Neural cell (in vitro differentiated cells): ENCODE measurements around the gene MYO3B. TPM values are rescaled to one million over a fixed set of nuclear protein-coding genes. Genes with fewer than 3 reads are reported as not detected.

Source experiments
- H2AFZ ChIP-seq: fragments of 200-600, 300-800 bp; sonication (generic), shearing (Covaris generic); 2 replicates; pipeline ENCODE4 v1.6.0; 2014; ENCODE audit warnings: low read depth, mild to moderate bottlenecking, antibody characterized with exemption, low read length, moderate library complexity
- H3F3A ChIP-seq: fragments of 200-600 bp; shearing (Covaris generic); 2 replicates; pipeline ENCODE4 v1.6.1; 2016; ENCODE audit warnings: mild to moderate bottlenecking, moderate library complexity, mixed read lengths, antibody characterized with exemption, low read length; ENCODE audit not compliant: insufficient read depth, poor library complexity, severe bottlenecking
- H3K27ac ChIP-seq: fragments of 200-600, 300-800 bp; sonication (generic), shearing (Covaris generic); 2 replicates; pipeline ENCODE4 v1.5.1; 2014; ENCODE audit warnings: mild to moderate bottlenecking, low read length, moderate library complexity
- H3K27me3 ChIP-seq: fragments of 300-800, 200-600 bp; sonication (generic), shearing (Covaris generic); 2 replicates; pipeline ENCODE4 v1.6.0; 2014; ENCODE audit warnings: mild to moderate bottlenecking, low read depth, low read length, moderate library complexity; ENCODE audit not compliant: insufficient read depth
- H3K36me3 ChIP-seq: fragments of 300-800, 200-600 bp; sonication (generic), shearing (Covaris generic); 2 replicates; pipeline ENCODE4 v1.5.1; 2014; ENCODE audit warnings: mild to moderate bottlenecking, antibody characterized with exemption, low read length, moderate library complexity; ENCODE audit not compliant: insufficient read depth
- H3K4me2 ChIP-seq: fragments of 300-800, 200-600 bp; sonication (generic), shearing (Covaris generic); 2 replicates; pipeline ENCODE4 v1.6.0; 2014; ENCODE audit warnings: mild to moderate bottlenecking, low read length
- H3K4me3 ChIP-seq: fragments of 300-800, 200-600 bp; sonication (generic), shearing (Covaris generic); 2 replicates; pipeline ENCODE4 v1.5.1; 2014; ENCODE audit warnings: mild to moderate bottlenecking, low read length, moderate library complexity
- H3K79me2 ChIP-seq: fragments of 200-600 bp; shearing (Covaris generic); replicated peaks from 2 replicates; pipeline ENCODE4 v1.6.0; 2014; ENCODE audit warnings: mild to moderate bottlenecking, low read length, moderate library complexity; ENCODE audit not compliant: insufficient read depth
- H3K9ac ChIP-seq: fragments of 300-800, 200-600 bp; sonication (generic), shearing (Covaris generic); 2 replicates; pipeline ENCODE4 v1.6.1; 2016; ENCODE audit warnings: mild to moderate bottlenecking, low read length, mixed read lengths
- H3K9me2 ChIP-seq: fragments of 200-600 bp; shearing (Covaris generic); 2 replicates; pipeline ENCODE4 v1.6.1; 2016; ENCODE audit warnings: mild to moderate bottlenecking, low read length, mixed read lengths; ENCODE audit not compliant: insufficient read depth
- H3K9me3 ChIP-seq: fragments of 200-600, 300-800 bp; sonication (generic), shearing (Covaris generic); 2 replicates; pipeline ENCODE4 v1.6.1; 2016; ENCODE audit warnings: mild to moderate bottlenecking, mixed run types, low read length, moderate library complexity, mixed read lengths
- H4K20me1 ChIP-seq: fragments of 200-600 bp; shearing (Covaris generic); 2 replicates; pipeline ENCODE4 v1.6.1; 2016; ENCODE audit warnings: mild to moderate bottlenecking, mixed run types; ENCODE audit not compliant: insufficient read depth
- EP300 ChIP-seq: fragments of 450-650 bp; conservative IDR thresholded peaks from 2 replicates; pipeline ENCODE4 v1.6.1; 2014; ENCODE audit warnings: antibody characterized with exemption, mild to moderate bottlenecking, moderate library complexity; ENCODE audit not compliant: poor library complexity, severe bottlenecking
- EZH2 ChIP-seq: fragments of 200-600, 300-800 bp; shearing (Covaris generic), sonication (generic); IDR thresholded peaks from 2 replicates; pipeline ENCODE4 v1.6.1; 2014; ENCODE audit warnings: antibody characterized with exemption, low read length, borderline replicate concordance, mild to moderate bottlenecking; ENCODE audit not compliant: insufficient read depth, poor library complexity, severe bottlenecking
- MXI1 ChIP-seq: fragments of 450-650 bp; conservative IDR thresholded peaks from 2 replicates; pipeline ENCODE4 v1.6.1; 2014; ENCODE audit warnings: antibody characterized with exemption, mild to moderate bottlenecking; ENCODE audit not compliant: poor library complexity, severe bottlenecking
- POLR2AphosphoS5 ChIP-seq: IDR thresholded peaks from 2 replicates; pipeline ENCODE4 v1.6.1; 2012
- RAD21 ChIP-seq: fragments of 450-650 bp; conservative IDR thresholded peaks from 2 replicates; pipeline ENCODE4 v1.6.1; 2014; ENCODE audit warnings: antibody characterized with exemption, mild to moderate bottlenecking, moderate library complexity
- SMC3 ChIP-seq: fragments of 450-650 bp; conservative IDR thresholded peaks from 2 replicates; pipeline ENCODE4 v1.6.1; 2014; ENCODE audit warnings: antibody characterized with exemption, mild to moderate bottlenecking, moderate library complexity; ENCODE audit not compliant: poor library complexity
- TAF1 ChIP-seq: IDR thresholded peaks from 2 replicates; pipeline ENCODE4 v1.6.1; 2012; ENCODE audit warnings: low read depth
- polyA plus RNA-seq: library from polyadenylated mRNA; depleted of rRNA; stranded (reverse); fragments of >200 nt; gene quantifications from 2 replicates; pipeline ENCODE4 v1.2.3, GENCODE V29; 2014
- TF ChIP-seq, protein P1 (sequence below): IDR thresholded peaks from 2 replicates; pipeline ENCODE4 v1.6.1; 2012; ENCODE audit warnings: borderline replicate concordance
- TF ChIP-seq, protein P2 (sequence below): fragments of 450-650 bp; IDR thresholded peaks from 2 replicates; pipeline ENCODE4 v1.5.1; 2014; ENCODE audit warnings: antibody characterized with exemption, mild to moderate bottlenecking, moderate library complexity; ENCODE audit not compliant: poor library complexity, severe bottlenecking

MYO3B gene
- polyA plus RNA-seq, 1 donor from 2014 or later, result 0.11 TPM

DNA sequence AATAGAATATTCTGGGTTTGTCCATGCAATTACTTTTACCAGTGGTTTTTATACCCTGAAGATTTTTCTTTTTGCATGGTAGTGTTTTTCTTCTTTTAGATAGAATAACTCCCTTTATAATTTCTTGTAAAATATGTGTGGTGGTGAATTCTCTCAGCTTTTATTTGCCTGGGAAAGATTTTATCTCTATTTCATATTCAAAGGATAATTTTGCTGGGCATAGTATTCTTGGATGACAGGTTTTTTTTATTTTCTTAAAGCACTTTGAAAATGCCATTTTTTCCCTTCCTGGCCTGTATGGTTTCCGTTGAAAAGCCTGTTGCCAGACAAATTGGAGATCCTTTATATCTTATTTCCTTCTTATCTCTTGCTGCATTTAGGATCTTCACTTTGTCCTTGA is 113.5 kb downstream of the MYO3B start:
- H3K9me3 ChIP-seq, result no peaks in the 10 kb centered on the region
- TF ChIP-seq, protein P1, sequence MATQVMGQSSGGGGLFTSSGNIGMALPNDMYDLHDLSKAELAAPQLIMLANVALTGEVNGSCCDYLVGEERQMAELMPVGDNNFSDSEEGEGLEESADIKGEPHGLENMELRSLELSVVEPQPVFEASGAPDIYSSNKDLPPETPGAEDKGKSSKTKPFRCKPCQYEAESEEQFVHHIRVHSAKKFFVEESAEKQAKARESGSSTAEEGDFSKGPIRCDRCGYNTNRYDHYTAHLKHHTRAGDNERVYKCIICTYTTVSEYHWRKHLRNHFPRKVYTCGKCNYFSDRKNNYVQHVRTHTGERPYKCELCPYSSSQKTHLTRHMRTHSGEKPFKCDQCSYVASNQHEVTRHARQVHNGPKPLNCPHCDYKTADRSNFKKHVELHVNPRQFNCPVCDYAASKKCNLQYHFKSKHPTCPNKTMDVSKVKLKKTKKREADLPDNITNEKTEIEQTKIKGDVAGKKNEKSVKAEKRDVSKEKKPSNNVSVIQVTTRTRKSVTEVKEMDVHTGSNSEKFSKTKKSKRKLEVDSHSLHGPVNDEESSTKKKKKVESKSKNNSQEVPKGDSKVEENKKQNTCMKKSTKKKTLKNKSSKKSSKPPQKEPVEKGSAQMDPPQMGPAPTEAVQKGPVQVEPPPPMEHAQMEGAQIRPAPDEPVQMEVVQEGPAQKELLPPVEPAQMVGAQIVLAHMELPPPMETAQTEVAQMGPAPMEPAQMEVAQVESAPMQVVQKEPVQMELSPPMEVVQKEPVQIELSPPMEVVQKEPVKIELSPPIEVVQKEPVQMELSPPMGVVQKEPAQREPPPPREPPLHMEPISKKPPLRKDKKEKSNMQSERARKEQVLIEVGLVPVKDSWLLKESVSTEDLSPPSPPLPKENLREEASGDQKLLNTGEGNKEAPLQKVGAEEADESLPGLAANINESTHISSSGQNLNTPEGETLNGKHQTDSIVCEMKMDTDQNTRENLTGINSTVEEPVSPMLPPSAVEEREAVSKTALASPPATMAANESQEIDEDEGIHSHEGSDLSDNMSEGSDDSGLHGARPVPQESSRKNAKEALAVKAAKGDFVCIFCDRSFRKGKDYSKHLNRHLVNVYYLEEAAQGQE, result no peak
- TF ChIP-seq SMC3, result no peak
- no peak for TF ChIP-seq MXI1
- TF ChIP-seq EZH2, result no peak
- TF ChIP-seq EP300, result no peak
- TF ChIP-seq RAD21, result no peak
- TF ChIP-seq POLR2AphosphoS5, result no peak
- TF ChIP-seq, protein P2, sequence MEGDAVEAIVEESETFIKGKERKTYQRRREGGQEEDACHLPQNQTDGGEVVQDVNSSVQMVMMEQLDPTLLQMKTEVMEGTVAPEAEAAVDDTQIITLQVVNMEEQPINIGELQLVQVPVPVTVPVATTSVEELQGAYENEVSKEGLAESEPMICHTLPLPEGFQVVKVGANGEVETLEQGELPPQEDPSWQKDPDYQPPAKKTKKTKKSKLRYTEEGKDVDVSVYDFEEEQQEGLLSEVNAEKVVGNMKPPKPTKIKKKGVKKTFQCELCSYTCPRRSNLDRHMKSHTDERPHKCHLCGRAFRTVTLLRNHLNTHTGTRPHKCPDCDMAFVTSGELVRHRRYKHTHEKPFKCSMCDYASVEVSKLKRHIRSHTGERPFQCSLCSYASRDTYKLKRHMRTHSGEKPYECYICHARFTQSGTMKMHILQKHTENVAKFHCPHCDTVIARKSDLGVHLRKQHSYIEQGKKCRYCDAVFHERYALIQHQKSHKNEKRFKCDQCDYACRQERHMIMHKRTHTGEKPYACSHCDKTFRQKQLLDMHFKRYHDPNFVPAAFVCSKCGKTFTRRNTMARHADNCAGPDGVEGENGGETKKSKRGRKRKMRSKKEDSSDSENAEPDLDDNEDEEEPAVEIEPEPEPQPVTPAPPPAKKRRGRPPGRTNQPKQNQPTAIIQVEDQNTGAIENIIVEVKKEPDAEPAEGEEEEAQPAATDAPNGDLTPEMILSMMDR, result no peak
- TF ChIP-seq TAF1, result no peak
- no peaks in the 10 kb centered on the region for H4K20me1 ChIP-seq
- no peak overlapping the region for H3K27ac ChIP-seq
- H3K27me3 ChIP-seq, result no peaks in the 10 kb centered on the region
- no peaks in the 10 kb centered on the region for H3K79me2 ChIP-seq
- no peaks in the 10 kb centered on the region for H3K36me3 ChIP-seq
- no peak overlapping the region for H3K9ac ChIP-seq
- no peaks in the 10 kb centered on the region for H3F3A ChIP-seq
- no peaks in the 10 kb centered on the region for H3K9me2 ChIP-seq
- H2AFZ ChIP-seq, result no peak overlapping the region
- no peak overlapping the region for H3K4me2 ChIP-seq
- H3K4me3 ChIP-seq, result no peak overlapping the region

DNA sequence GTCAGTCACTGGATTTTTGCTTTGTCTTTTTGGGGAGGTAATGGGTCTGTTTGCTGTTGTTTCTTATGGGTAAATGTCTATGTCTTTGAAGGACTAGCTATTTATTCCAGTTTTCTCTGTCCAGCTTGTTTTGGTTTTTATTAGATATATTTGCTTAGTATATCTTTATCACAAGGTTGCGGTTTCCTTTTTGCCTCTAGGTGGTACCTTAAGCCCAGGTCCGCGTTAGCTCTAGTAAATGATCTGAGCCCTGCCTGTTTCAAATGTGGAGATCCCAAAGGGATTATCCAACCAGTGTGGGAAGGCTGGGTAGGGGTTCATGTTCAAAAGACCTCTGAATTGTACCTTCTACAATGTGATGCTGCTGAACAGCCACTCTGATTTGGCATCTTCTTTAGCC is 114.5 kb downstream of the MYO3B start:
- no peak overlapping the region for H3K4me3 ChIP-seq
- H3K36me3 ChIP-seq, result no peaks in the 10 kb centered on the region
- no peaks in the 10 kb centered on the region for H3K9me2 ChIP-seq
- H3K9me3 ChIP-seq, result no peaks in the 10 kb centered on the region
- no peaks in the 10 kb centered on the region for H3F3A ChIP-seq
- H4K20me1 ChIP-seq, result no peaks in the 10 kb centered on the region
- no peak overlapping the region for H3K4me2 ChIP-seq
- no peaks in the 10 kb centered on the region for H3K27me3 ChIP-seq
- TF ChIP-seq RAD21, result no peak
- TF ChIP-seq, protein P2, result no peak
- TF ChIP-seq, protein P1, result no peak
- no peak for TF ChIP-seq EZH2
- no peak for TF ChIP-seq EP300
- no peak for TF ChIP-seq MXI1
- TF ChIP-seq POLR2AphosphoS5, result no peak
- no peak for TF ChIP-seq SMC3
- no peak for TF ChIP-seq TAF1
- no peaks in the 10 kb centered on the region for H3K79me2 ChIP-seq
- no peak overlapping the region for H2AFZ ChIP-seq
- H3K9ac ChIP-seq, result no peak overlapping the region
- no peak overlapping the region for H3K27ac ChIP-seq
